OCI-LY7 (cell line): ENCODE measurements around the gene CRTC1. TPM values are rescaled to one million over a fixed set of nuclear protein-coding genes. Genes with fewer than 3 reads are reported as not detected.

Source experiments
- BruUV-seq: library from RNA; stranded (reverse); fragments of 400-500 nt; replicated peaks from 2 replicates; lab custom pipeline; 2021; lab: Mats Ljungman, UMichigan
- CTCF ChIA-PET: fragments of 300-600 bp; sonication (Branson Sonifier 250); formaldehyde crosslinking; loops from one replicate; lab custom pipeline; 2022; ENCODE audit warnings: antibody characterized with exemption; ENCODE audit not compliant: unreplicated experiment; lab: Charles Lee
- POLR2A ChIA-PET: fragments of 300-600 bp; sonication (Branson Sonifier 250); formaldehyde crosslinking; loops from one replicate; lab custom pipeline; 2022; ENCODE audit warnings: antibody characterized with exemption; lab: Charles Lee
- DNase-seq: peaks from one replicate; pipeline ENCODE4 v3.0.0-alpha.2; 2015; ENCODE audit warnings: low spot score
- H2AFZ ChIP-seq: fragments of 200-600 bp; sonication (generic), shearing (Covaris generic); 2 replicates; pipeline ENCODE4 v1.6.1; 2014; ENCODE audit warnings: mild to moderate bottlenecking, antibody characterized with exemption, low read length, moderate library complexity
- H3K27ac ChIP-seq: fragments of 200-600 bp; sonication (generic); 2 replicates; pipeline ENCODE4 v1.5.1; 2014; ENCODE audit warnings: mixed run types, low read depth, mild to moderate bottlenecking, moderate library complexity, low read length, inconsistent platforms; ENCODE audit not compliant: poor library complexity, severe bottlenecking
- H3K36me3 ChIP-seq: fragments of 200-600 bp; sonication (generic); 2 replicates; pipeline ENCODE4 v1.6.1; 2014; ENCODE audit warnings: mild to moderate bottlenecking, antibody characterized with exemption, low read length, moderate library complexity, mixed read lengths; ENCODE audit not compliant: insufficient read depth
- H3K4me1 ChIP-seq: fragments of 200-600 bp; sonication (generic); 2 replicates; pipeline ENCODE4 v1.5.1; 2014; ENCODE audit warnings: mild to moderate bottlenecking, low read length; ENCODE audit not compliant: insufficient read depth, poor library complexity, severe bottlenecking
- H3K4me2 ChIP-seq: fragments of 200-600 bp; sonication (generic); 2 replicates; pipeline ENCODE4 v1.6.1; 2014; ENCODE audit warnings: mild to moderate bottlenecking, low read length
- H3K4me3 ChIP-seq: fragments of 200-600 bp; sonication (generic); 2 replicates; pipeline ENCODE4 v1.5.1; 2014; ENCODE audit warnings: mild to moderate bottlenecking, low read depth, low read length; ENCODE audit not compliant: poor library complexity, severe bottlenecking
- H3K79me2 ChIP-seq: fragments of 200-600 bp; sonication (generic); 2 replicates; pipeline ENCODE4 v1.6.1; 2016; ENCODE audit warnings: low read depth, mild to moderate bottlenecking, low read length, moderate library complexity, mixed read lengths; ENCODE audit not compliant: insufficient read depth
- H3K9me2 ChIP-seq: fragments of 200-600 bp; sonication (generic); 2 replicates; pipeline ENCODE4 v1.6.1; 2016; ENCODE audit warnings: mild to moderate bottlenecking, low read length, mixed read lengths; ENCODE audit not compliant: insufficient read depth
- H3K9me3 ChIP-seq: fragments of 200-600 bp; sonication (generic); 2 replicates; pipeline ENCODE4 v1.6.1; 2014; ENCODE audit warnings: mild to moderate bottlenecking, mixed run types, low read length, mixed read lengths
- H4K20me1 ChIP-seq: fragments of 200-600 bp; sonication (generic); 2 replicates; pipeline ENCODE4 v1.6.1; 2014; ENCODE audit warnings: mild to moderate bottlenecking, antibody characterized with exemption, low read length, moderate library complexity, mixed read lengths; ENCODE audit not compliant: insufficient read depth
- CTCF ChIP-seq: fragments of 200-600 bp; sonication (generic); conservative IDR thresholded peaks from 2 replicates; pipeline ENCODE4 v1.5.1; 2014; ENCODE audit warnings: mild to moderate bottlenecking, antibody characterized with exemption, low read length, moderate library complexity, mixed read lengths
- EZH2phosphoT487 ChIP-seq: fragments of 200-600 bp; sonication (generic); IDR thresholded peaks from 2 replicates; pipeline ENCODE4 v1.6.1; 2018; ENCODE audit warnings: low read depth, borderline replicate concordance, mild to moderate bottlenecking, mixed run types, antibody characterized with exemption, low read length, moderate library complexity, mixed read lengths
- intact Hi-C: fragments of 100-400 bp; cut with micrococcal nuclease; formaldehyde crosslinking; loops from one replicate; pipeline ENCODE4 v1.10.0; 2022; ENCODE audit not compliant: unreplicated experiment
- total RNA-seq, 2 experiments: library from RNA; depleted of rRNA in 1 of 2; stranded (reverse); fragments of >200 nt in 1 of 2; shearing (Covaris generic) in 1 of 2; gene quantifications; 2 replicates each; pipeline ENCODE4 v1.2.3, GENCODE V29; 2014 to 2022

Gene CRTC1
- total RNA-seq, 2 experiments from 2014 or later: 4.1 to 10.3 TPM

GRCh38 chr19:18772620-18773587 lies 89.4 kb downstream of the CRTC1 start:
- no peak for DNase-seq
- POLR2A ChIA-PET: interaction anchor here (0.6 kb wide), 1 partner anchor 26 kb away, joined by 3 read pairs; no protein-coding TSS in a partner anchor
- Histone ChIP-seq H3K4me3 (no peak overlapping the region), H4K20me1 (no peaks in the 10 kb centered on the region), H2AFZ (no peak overlapping the region), H3K4me1 (no peaks in the 10 kb centered on the region), H3K79me2 (no peaks in the 10 kb centered on the region), H3K36me3 (no peaks in the 10 kb centered on the region), H3K9me2 (no peaks in the 10 kb centered on the region), H3K27ac (no peak overlapping the region), H3K4me2 (no peak overlapping the region), H3K9me3 (no peaks in the 10 kb centered on the region)
- CTCF ChIA-PET: no interaction called here
- BruUV-seq: no TSS peak
- intact Hi-C loops: loop anchor here (5.0 kb wide), 1 partner anchor 74 kb away; no protein-coding TSS in a partner anchor
- TF ChIP-seq CTCF (no peak), EZH2phosphoT487 (no peak)

- H3K9me3 ChIP-seq: no peaks in the 10 kb centered on the region
- H4K20me1 ChIP-seq: no peaks in the 10 kb centered on the region
- no peaks in the 10 kb centered on the region for H3K9me2 ChIP-seq
- TF ChIP-seq EZH2phosphoT487 (no peak), CTCF (no peak)
- CTCF ChIA-PET: no interaction called here
- intact Hi-C loops: loop anchor here (5.0 kb wide), 1 partner anchor 74 kb away; no protein-coding TSS in a partner anchor
- BruUV-seq: no TSS peak
- H3K4me1 ChIP-seq: no peaks in the 10 kb centered on the region
- no peaks in the 10 kb centered on the region for H3K79me2 ChIP-seq
- POLR2A ChIA-PET: interaction anchor here (0.6 kb wide), 1 partner anchor 27 kb away, joined by 3 read pairs; no protein-coding TSS in a partner anchor
- no peak overlapping the region for H3K27ac ChIP-seq
- no peak overlapping the region for H3K4me2 ChIP-seq
- no peaks in the 10 kb centered on the region for H3K36me3 ChIP-seq
- H2AFZ ChIP-seq: no peak overlapping the region
- no peak for DNase-seq
- no peak overlapping the region for H3K4me3 ChIP-seq
Measured at GRCh38 chr19:18773682-18774081, 90.2 kb downstream of the CRTC1 start.

- H3K9me2 ChIP-seq: no peaks in the 10 kb centered on the region
- H3K9me3 ChIP-seq: no peaks in the 10 kb centered on the region
- intact Hi-C loops: loop anchor here (5.0 kb wide), 1 partner anchor 73 kb away; no protein-coding TSS in a partner anchor
- ChIA-PET POLR2A (no interaction called here), CTCF (no interaction called here)
- DNase-seq: no peak
- H3K4me1 ChIP-seq: no peaks in the 10 kb centered on the region
- H3K36me3 ChIP-seq: no peaks in the 10 kb centered on the region
- BruUV-seq: no TSS peak
- H3K27ac ChIP-seq: no peak overlapping the region
- no peak overlapping the region for H3K4me3 ChIP-seq
- no peak overlapping the region for H3K4me2 ChIP-seq
- no peaks in the 10 kb centered on the region for H4K20me1 ChIP-seq
- no peaks in the 10 kb centered on the region for H3K79me2 ChIP-seq
- TF ChIP-seq CTCF (no peak), EZH2phosphoT487 (no peak)
- H2AFZ ChIP-seq: no peak overlapping the region
Measured at GRCh38 chr19:18774107-18774506, 90.6 kb downstream of the CRTC1 start.
